K562 (cell line): Measurements from ENCODE around the gene JUND. TPM values are rescaled to one million over a fixed set of nuclear protein-coding genes. Genes with fewer than 3 reads are reported as not detected.

ENCODE experiments used
- ATF4 ChIP-seq: fragments of 450-650 bp; formaldehyde crosslinking; IDR thresholded peaks from 2 replicates; pipeline ENCODE4 v1.4.0; 2022; ENCODE audit warnings: mild to moderate bottlenecking, moderate library complexity
- CC2D1A ChIP-seq: fragments of 450-650 bp; IDR thresholded peaks from 2 replicates; pipeline ENCODE4 v1.6.1; 2017; ENCODE audit warnings: mild to moderate bottlenecking
- CTCF ChIP-seq, 3 experiments: IDR thresholded peaks in 2 of 3; conservative IDR thresholded peaks in 1 of 3; 2 replicates each; pipeline ENCODE4 v1.5.1; 2011 to 2012; ENCODE audit warnings: low read length in 3 of 3, mild to moderate bottlenecking in 3 of 3, control low read depth in 2 of 3, improper control_type of control experiment in 1 of 3, inconsistent platforms in 1 of 3, low read depth in 1 of 3, mixed read lengths in 1 of 3, moderate library complexity in 1 of 3; ENCODE audit not compliant: insufficient read depth in 2 of 3
- DACH1 ChIP-seq: fragments of 450-650 bp; IDR thresholded peaks from 2 replicates; pipeline ENCODE4 v1.6.1; 2018; ENCODE audit not compliant: partially characterized antibody
- GABPA ChIP-seq: fragments of 200-800 bp; sonication (Bioruptor generic); conservative IDR thresholded peaks from 2 replicates; pipeline ENCODE4 v1.6.1; 2016; ENCODE audit warnings: low read depth, missing genetic modification characterization, missing compliant biosample characterization
- KHSRP ChIP-seq: fragments of 450-650 bp; IDR thresholded peaks from 2 replicates; pipeline ENCODE4 v1.6.1; 2017
- MYNN ChIP-seq, 2 experiments: sonication (generic); formaldehyde crosslinking in 1 of 2; IDR thresholded peaks; 2 replicates each; pipeline versions ENCODE4 v1.5.0 to v1.6.1; 2016 to 2020; ENCODE audit warnings: antibody characterized with exemption in 1 of 2, missing genetic modification reagents in 1 of 2
- NR0B1 ChIP-seq: fragments of 450-650 bp; IDR thresholded peaks from one replicate; pipeline ENCODE4 v1.6.1; 2018; ENCODE audit warnings: mild to moderate bottlenecking, moderate library complexity; ENCODE audit not compliant: partially characterized antibody
- NR4A1 ChIP-seq, 2 experiments: fragments of 250-450 bp in 1 of 2; fragments of 450-650 bp in 1 of 2; sonication (Bioruptor Pico) in 1 of 2; IDR thresholded peaks; 2 replicates each; pipeline versions ENCODE4 v1.4.0 to v1.6.1; 2016 to 2020; ENCODE audit warnings: mild to moderate bottlenecking in 2 of 2, missing compliant biosample characterization in 1 of 2, missing genetic modification characterization in 1 of 2, moderate library complexity in 1 of 2
- PHTF2 ChIP-seq: fragments of 250-450 bp; sonication (Bioruptor Pico); IDR thresholded peaks from 2 replicates; pipeline ENCODE4 v1.5.0; 2021; ENCODE audit warnings: mild to moderate bottlenecking
- RBFOX2 ChIP-seq: fragments of 200-400 bp; formaldehyde crosslinking; IDR thresholded peaks from 2 replicates; pipeline ENCODE4 v1.6.1; 2017; ENCODE audit warnings: low read depth, mild to moderate bottlenecking, low read length, moderate library complexity
- SFPQ ChIP-seq: fragments of 200-400 bp; formaldehyde crosslinking; IDR thresholded peaks from 2 replicates; pipeline ENCODE4 v1.6.1; 2017; ENCODE audit warnings: mild to moderate bottlenecking, low read depth, low read length, moderate library complexity
- SLC30A9 ChIP-seq: fragments of 250-450 bp; sonication (Bioruptor Pico); IDR thresholded peaks from 2 replicates; pipeline ENCODE4 v1.8.0; 2022; ENCODE audit warnings: mild to moderate bottlenecking, moderate library complexity
- SMARCA5 ChIP-seq: fragments of 450-650 bp; IDR thresholded peaks from 2 replicates; pipeline ENCODE4 v1.6.1; 2016
- ZKSCAN3 ChIP-seq: fragments of 250-450 bp; sonication (Bioruptor Pico); IDR thresholded peaks from 2 replicates; pipeline ENCODE4 v1.4.0; 2020
- ZNF143 ChIP-seq: sonication (generic); formaldehyde crosslinking; IDR thresholded peaks from 2 replicates; pipeline ENCODE4 v1.9.0; 2022; ENCODE audit warnings: mild to moderate bottlenecking, missing genetic modification reagents
- ZNF518B ChIP-seq: fragments of 250-450 bp; sonication (Bioruptor Pico); IDR thresholded peaks from 2 replicates; pipeline ENCODE4 v1.5.0; 2021; ENCODE audit warnings: mild to moderate bottlenecking, moderate library complexity
- polyA plus RNA-seq, 8 experiments: library from polyadenylated mRNA; depleted of rRNA in 4 of 8; stranded (reverse) in 5 of 8; unstranded in 3 of 8; fragments of >200 nt; fragmentation: Nextera tagmentation in 2 of 8; fragmentation: Illumina TruSeq in 1 of 8; extraction: Ambion mirVana in 2 of 8; extraction: Trizol in 1 of 8; gene quantifications; 2 replicates each; pipeline versions ENCODE4 v1.2.1 to v1.2.3, GENCODE V29; 2011 to 2014; ENCODE audit warnings: inconsistent platforms in 1 of 8, missing spikeins in 1 of 8
- total RNA-seq, 7 experiments: library from RNA; depleted of rRNA in 6 of 7; stranded (reverse); fragments of >200 nt in 6 of 7; fragmentation: Illumina TruSeq in 2 of 7; extraction: Trizol in 2 of 7; gene quantifications; 2 replicates each; pipeline versions ENCODE4 v1.2.1 to v1.2.3, GENCODE V29; 2011 to 2021; ENCODE audit warnings: low replicate concordance in 1 of 7

Gene JUND
- total and polyA plus RNA-seq, 9 of the 15 experiments (the other 6 are each of a cell fraction or from before 2014, with no cell fraction given) = 6.4 to 286 (median 42.3) TPM

GRCh38 chr19:18281082-18282020 lies at the start of gene JUND (continued):
- TF ChIP-seq ATF4 (peak; percentile 9; the same call in 1 of the 2 replicates), ZNF518B (CRISPR knock-in tag) (no peak), DACH1 (no peak), ZNF143 (CRISPR knock-in tag) (peak; percentile 80), PHTF2 (CRISPR knock-in tag) (no peak), RBFOX2 (peak; percentile 95), NR0B1 (no peak), MYNN (IDR thresholded peaks at IDR 0.05) (no peak), MYNN (CRISPR knock-in tag; IDR thresholded peaks at IDR 0.05) (no peak), CTCF (IDR thresholded peaks at IDR 0.05 in 2 of 3, conservative IDR thresholded peaks at IDR 0.05 in 1 of 3; ENCODE audit: insufficient read depth in 2 of 3, low read depth in 1 of 3, low read length in 3 of 3) (peak in 1 of 3 experiments; percentile 14; a peak in 1 of 6 replicates), SLC30A9 (CRISPR knock-in tag) (no peak), SFPQ (no peak), NR4A1 (CRISPR knock-in tag; IDR thresholded peaks at IDR 0.05) (no peak), NR4A1 (tag; IDR thresholded peaks at IDR 0.05) (no peak), SMARCA5 (no peak), ZKSCAN3 (no peak), GABPA (tag) (peak; percentile 55; the same call in 1 of the 2 replicates), CC2D1A (no peak), KHSRP (no peak)
